ENCODE results near the gene MMP2.

DNA sequence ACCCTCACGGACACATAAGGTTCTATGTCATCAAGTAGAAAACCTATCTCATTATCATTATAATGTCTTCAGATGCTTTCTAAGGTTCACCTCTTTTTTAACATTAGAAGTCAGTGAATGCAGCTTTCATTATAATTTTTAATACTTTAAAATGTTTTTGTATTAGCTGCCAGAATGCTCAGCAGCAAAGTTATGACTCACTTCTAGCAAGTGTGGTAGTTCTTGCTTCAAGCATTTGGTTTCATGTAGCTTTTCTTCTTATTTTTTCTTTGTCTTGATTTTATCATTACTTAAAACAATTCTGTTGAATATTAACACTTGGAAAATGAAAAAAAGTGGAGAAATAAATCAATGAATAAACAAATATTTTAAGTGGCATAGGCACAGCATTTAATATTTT, 53.2 kb downstream of the MMP2 start:
- TF ChIP-seq, protein P1, sequence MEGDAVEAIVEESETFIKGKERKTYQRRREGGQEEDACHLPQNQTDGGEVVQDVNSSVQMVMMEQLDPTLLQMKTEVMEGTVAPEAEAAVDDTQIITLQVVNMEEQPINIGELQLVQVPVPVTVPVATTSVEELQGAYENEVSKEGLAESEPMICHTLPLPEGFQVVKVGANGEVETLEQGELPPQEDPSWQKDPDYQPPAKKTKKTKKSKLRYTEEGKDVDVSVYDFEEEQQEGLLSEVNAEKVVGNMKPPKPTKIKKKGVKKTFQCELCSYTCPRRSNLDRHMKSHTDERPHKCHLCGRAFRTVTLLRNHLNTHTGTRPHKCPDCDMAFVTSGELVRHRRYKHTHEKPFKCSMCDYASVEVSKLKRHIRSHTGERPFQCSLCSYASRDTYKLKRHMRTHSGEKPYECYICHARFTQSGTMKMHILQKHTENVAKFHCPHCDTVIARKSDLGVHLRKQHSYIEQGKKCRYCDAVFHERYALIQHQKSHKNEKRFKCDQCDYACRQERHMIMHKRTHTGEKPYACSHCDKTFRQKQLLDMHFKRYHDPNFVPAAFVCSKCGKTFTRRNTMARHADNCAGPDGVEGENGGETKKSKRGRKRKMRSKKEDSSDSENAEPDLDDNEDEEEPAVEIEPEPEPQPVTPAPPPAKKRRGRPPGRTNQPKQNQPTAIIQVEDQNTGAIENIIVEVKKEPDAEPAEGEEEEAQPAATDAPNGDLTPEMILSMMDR (IDR thresholded peaks at IDR 0.05) = no peak
- TF ChIP-seq POLR2AphosphoS5 (IDR thresholded peaks at IDR 0.05) = no peak
- TF ChIP-seq EP300 (IDR thresholded peaks at IDR 0.05) = no peak

Measured in esophagus muscularis mucosa (tissue), 4 donors.